Central memory CD8-positive, alpha-beta T cell (primary cell): Measurements from ENCODE around the gene WNT7B.

ENCODE experiments used
- ATAC-seq: fragments of 150-1000 bp; cut with Tn5 transposase; replicated peaks from 2 replicates; pipeline ENCODE4 v1.10.0; 2022; ENCODE audit warnings: mild to moderate bottlenecking, moderate FRiP score, moderate number of reproducible peaks; ENCODE audit not compliant: poor library complexity, severe bottlenecking; ENCODE audit errors: extremely low read depth
- DNase-seq, 2 donors: peaks; one replicate each; pipeline ENCODE4 v3.0.0; 2021; ENCODE audit warnings: low spot score in 2 of 2
- H3K27ac Mint-ChIP-seq: one replicate; pipeline ENCODE4 v1.8.0; 2022; ENCODE audit warnings: low read depth, mild to moderate bottlenecking, moderate library complexity, mixed read lengths
- H3K27me3 Mint-ChIP-seq: one replicate; pipeline ENCODE4 v1.8.0; 2022; ENCODE audit warnings: mixed read lengths
- H3K36me3 Mint-ChIP-seq: one replicate; pipeline ENCODE4 v1.8.0; 2022; ENCODE audit warnings: mild to moderate bottlenecking, moderate library complexity, mixed read lengths; ENCODE audit not compliant: insufficient read depth
- H3K4me1 Mint-ChIP-seq: one replicate; pipeline ENCODE4 v1.8.0; 2022; ENCODE audit warnings: mixed read lengths
- H3K4me3 Mint-ChIP-seq: one replicate; pipeline ENCODE4 v1.8.0; 2022; ENCODE audit warnings: mild to moderate bottlenecking, moderate library complexity, mixed read lengths
- H3K9me3 Mint-ChIP-seq: one replicate; pipeline ENCODE4 v1.8.0; 2022; ENCODE audit warnings: mixed read lengths

The WNT7B gene

DNA sequence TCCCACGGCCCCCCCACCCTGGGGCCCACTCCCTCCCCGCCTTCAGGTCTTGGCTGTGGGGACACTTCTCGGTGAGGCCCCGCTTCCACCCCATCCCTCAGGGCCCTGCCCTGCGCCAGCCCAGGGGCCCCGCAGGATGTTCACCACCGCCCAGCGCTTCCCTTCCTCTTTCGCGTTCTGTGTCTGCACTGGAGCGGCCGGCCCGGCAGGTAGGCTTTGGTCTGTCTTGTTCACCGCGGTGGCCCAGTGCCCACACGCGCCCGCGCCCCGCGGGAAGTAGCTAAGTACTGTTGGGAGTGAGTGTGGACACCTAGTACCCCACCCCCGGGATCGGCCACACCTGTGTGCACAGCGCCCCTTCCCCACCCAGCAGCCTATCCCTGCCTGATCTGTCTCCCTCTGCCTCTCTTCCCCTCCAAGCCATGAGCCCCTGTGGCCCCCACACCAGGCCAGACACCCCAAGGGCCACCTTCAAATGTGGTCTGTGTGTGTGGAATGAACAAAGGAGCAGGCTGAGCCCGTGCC, 85.4 kb downstream of the WNT7B start:
- peaks cover 2% of the 10 kb centered on the region for H3K27me3 Mint-ChIP-seq
- no peak for DNase-seq
- ATAC-seq = no peak
- no peaks in the 10 kb centered on the region for H3K4me1 Mint-ChIP-seq
- H3K9me3 Mint-ChIP-seq = no peaks in the 10 kb centered on the region
- H3K27ac Mint-ChIP-seq = no peak overlapping the region
- H3K4me3 Mint-ChIP-seq = no peak overlapping the region
- H3K36me3 Mint-ChIP-seq = peaks cover 2% of the 10 kb centered on the region

DNA sequence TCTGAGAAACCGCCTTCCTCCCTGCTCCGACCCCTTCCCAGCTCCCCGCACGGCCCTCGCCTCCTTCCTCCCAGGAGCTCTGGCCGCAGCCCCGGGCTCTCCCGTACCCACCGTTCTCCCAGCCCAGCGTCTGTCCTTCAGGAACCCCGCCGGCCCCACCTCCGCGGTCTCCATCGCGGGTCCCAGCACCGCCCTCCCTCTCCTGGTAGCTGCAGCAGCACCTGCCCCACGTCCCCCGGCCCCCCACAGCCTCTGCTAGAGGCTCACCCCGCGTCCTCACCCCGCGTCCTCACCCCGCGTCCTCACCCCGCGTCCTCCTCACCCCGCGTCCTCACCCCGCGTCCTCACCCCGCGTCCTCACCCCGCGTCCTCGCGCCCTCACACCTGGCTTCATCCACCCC, 85.9 kb downstream of the WNT7B start:
- H3K27ac Mint-ChIP-seq = no peak overlapping the region

DNA sequence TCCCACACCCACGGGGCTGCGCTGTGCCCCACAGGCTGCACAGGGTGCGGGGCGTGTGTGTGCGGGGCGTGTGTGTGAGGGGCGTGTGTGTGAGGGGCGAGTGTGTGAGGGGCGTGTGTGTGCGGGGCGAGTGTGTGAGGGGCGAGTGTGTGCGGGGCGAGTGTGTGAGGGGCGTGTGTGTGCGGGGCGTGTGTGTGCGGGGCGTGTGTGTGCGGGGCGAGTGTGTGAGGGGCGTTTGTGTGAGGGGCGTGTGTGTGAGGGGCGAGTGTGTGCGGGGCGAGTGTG, 86.7 kb downstream of the WNT7B start:
- H3K27me3 Mint-ChIP-seq = peaks cover 12% of the 10 kb centered on the region
- no peak overlapping the region for H3K27ac Mint-ChIP-seq
- peaks cover 2% of the 10 kb centered on the region for H3K36me3 Mint-ChIP-seq
- DNase-seq (no peak), ATAC-seq (no peak)
- no peak overlapping the region for H3K4me3 Mint-ChIP-seq
- no peaks in the 10 kb centered on the region for H3K9me3 Mint-ChIP-seq
- H3K4me1 Mint-ChIP-seq = no peaks in the 10 kb centered on the region

More for the DNA sequence above, 85.9 kb downstream of the WNT7B start:
- H3K4me1 Mint-ChIP-seq = no peaks in the 10 kb centered on the region
- DNase-seq (no peak), ATAC-seq (no peak)
- H3K27me3 Mint-ChIP-seq = peaks cover 8% of the 10 kb centered on the region
- H3K9me3 Mint-ChIP-seq = no peaks in the 10 kb centered on the region
- peaks cover 2% of the 10 kb centered on the region for H3K36me3 Mint-ChIP-seq
- no peak overlapping the region for H3K4me3 Mint-ChIP-seq

DNA sequence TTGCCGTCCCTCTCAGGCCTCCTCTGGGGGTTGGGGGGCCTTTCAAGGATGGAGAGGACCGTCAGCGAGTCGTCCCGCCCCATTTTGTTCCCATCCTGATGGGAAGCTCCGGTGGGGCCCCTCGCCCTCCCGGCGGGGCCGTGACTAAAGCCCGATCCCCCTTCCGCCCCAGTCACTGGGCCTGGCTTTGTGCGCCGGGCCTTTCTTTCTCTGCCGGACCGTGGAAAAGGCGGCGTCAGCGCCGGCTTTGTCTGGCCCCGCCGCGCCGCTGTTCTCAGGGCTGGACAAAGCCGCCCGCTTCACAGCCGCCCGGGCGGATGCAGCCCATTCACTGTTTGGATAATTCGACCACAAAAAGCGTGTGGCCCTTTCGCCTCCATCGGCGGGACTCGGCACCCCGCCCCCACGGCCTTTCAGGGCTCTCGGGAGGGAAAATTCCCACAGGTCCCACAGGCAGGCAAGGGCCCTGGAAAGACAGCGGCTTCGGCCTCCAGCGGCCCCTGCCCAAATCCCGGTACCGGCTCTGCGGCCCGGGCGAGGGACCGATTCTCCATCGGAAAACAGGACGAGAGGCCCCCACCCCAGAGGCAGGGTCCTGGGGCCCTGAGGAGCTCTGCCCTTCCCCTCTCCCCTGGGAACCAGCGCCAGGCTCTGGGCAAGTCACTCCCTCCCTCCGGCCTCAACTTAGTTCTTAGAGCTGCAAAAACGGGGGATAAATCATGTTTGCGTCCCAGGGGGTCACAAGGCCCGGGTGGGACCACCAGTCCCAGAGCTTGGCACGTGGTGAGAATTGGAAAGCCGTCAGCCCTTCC, 87.2 kb downstream of the WNT7B start:
- Mint-ChIP-seq H3K27me3 (peaks cover 12% of the 10 kb centered on the region), H3K9me3 (no peaks in the 10 kb centered on the region), H3K27ac (no peak overlapping the region), H3K36me3 (peaks cover 2% of the 10 kb centered on the region), H3K4me3 (no peak overlapping the region), H3K4me1 (no peaks in the 10 kb centered on the region)
- no peak for DNase-seq
- ATAC-seq = no peak

DNA sequence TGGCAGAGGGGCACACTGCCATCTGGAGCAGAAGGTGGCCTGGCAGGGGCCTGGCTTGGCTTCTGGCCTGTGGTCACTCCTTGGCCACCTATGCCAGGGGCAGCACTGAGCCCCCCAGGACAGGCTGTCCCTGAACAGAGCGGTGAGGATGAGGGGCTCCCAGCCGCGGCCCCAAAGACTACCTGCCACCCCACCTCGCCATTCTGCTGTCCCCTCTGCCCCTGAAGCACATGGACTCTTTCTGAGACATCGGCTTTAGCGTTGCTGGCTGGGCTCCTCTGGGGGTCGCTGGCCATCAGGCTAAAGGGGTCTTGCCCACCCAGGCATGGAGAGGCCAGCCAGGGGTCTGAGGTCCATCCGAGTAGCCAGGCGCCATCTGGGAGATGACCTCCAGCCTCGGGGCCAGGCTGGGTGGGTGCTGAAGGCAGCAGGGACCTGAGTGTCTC, 87.8 kb downstream of the WNT7B start:
- H3K27me3 Mint-ChIP-seq = peaks cover 12% of the 10 kb centered on the region
- peaks cover 2% of the 10 kb centered on the region for H3K36me3 Mint-ChIP-seq
- DNase-seq (no peak), ATAC-seq (no peak)
- H3K4me3 Mint-ChIP-seq = no peak overlapping the region
- no peaks in the 10 kb centered on the region for H3K9me3 Mint-ChIP-seq
- H3K4me1 Mint-ChIP-seq = no peaks in the 10 kb centered on the region
- H3K27ac Mint-ChIP-seq = no peak overlapping the region

DNA sequence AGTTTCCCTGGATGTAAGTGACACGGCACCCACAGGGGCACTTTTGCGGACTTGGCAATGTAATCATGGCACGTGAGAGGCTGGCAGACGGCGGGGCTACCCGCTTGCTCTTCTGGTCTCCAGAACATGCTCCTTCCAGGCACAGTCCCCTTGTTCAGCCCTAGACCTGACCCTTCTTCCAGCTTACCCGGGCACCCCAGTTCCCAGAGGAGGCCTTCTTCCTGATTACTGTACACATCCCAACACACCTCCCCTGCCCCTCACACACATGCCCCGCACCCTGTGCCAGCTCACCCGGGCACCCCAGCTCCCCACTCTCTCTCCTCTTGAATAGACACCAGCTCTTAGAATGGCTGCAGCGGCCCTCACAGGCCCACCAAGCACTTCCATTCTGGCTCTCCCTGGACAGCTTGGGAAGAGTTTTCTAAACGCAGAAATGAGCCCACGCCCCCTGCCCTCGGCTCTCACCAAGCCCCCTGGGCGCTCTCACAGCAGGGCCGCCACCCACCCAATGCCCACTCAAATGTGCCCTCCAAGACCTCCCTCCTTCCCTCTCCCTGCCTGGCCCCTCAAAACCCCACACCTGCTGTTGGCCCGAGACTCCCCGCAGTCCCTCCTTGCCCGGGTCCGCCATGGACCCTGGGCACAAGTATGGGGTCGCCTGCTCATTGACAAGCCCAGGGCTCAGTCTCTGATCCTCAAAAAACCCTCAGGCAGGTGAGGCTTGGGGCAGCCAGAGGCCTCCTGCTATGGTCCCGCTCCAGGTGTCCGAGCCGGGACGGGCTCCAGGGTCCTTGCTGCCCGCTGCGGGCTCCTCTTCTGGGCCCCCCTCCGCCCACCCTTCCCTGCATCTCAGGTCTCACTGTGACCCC, 88.5 kb downstream of the WNT7B start:
- no peak overlapping the region for H3K4me3 Mint-ChIP-seq
- DNase-seq (no peak), ATAC-seq (no peak)
- H3K27ac Mint-ChIP-seq = no peak overlapping the region
- no peaks in the 10 kb centered on the region for H3K4me1 Mint-ChIP-seq
- H3K9me3 Mint-ChIP-seq = no peaks in the 10 kb centered on the region
- peaks cover 12% of the 10 kb centered on the region for H3K27me3 Mint-ChIP-seq
- peaks cover 2% of the 10 kb centered on the region for H3K36me3 Mint-ChIP-seq

DNA sequence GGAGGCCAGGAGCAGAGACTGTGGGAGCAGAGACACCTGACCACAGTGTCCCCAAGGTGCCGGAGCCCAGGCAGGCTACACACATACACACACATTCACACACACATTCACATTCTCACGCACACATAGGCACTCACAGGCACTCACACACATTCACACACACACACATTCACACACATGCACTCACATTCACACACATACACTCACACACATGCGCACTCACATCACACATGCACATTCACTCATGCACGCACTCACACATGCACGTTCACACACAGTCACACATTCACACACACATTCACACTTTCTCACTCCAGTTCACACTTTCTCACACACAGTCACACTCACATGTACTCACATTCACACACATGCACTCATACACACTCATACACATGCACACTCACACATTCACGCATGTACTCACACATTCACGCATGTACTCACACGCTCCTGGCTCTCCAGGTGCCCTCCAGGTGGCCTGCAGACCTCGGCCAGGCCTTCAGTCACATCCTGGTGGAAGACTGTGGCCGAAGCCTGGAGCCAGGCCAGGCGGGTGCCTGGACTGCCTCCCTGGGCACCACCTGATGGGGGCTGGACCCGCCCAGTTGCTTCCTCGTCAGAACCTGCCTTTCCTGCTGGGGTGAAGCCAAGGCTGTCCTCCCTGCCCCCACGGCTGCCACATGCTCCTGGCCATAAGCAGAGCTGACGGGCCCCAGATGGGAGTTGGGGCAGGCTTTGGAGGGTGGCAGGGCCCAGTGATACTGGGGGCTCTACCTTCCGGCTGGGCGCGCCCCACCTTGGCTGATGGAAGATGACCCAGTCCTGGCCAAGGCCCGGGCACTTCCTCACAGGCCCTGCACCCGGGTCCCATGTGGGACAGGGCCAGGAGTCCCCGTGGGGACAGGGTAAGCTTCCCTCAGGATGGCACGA, 89.5 kb downstream of the WNT7B start:
- ATAC-seq (no peak), DNase-seq (no peak)
- Mint-ChIP-seq H3K27me3 (peaks cover 17% of the 10 kb centered on the region), H3K4me3 (no peak overlapping the region), H3K4me1 (no peaks in the 10 kb centered on the region), H3K9me3 (no peaks in the 10 kb centered on the region), H3K27ac (no peak overlapping the region), H3K36me3 (peaks cover 2% of the 10 kb centered on the region)

DNA sequence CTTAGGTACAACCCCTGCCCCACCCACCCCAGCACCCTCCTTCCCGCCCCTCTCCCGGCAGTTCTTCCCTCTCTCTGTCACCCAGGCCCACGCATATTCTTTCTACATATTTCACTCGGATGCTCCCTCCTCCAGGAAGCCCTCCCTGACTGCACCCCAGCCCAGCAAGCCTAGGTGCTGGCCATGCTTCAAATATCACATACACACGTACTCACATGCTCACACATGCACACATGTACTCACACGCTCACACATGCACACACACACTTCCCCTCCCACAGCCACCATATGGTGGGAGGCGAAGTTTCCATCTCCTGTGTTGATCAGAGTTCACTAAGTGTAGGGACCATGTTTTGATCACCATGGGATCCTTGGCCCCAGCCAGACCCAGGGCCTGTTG, 90.4 kb downstream of the WNT7B start:
- Mint-ChIP-seq H3K27ac (no peak overlapping the region), H3K4me3 (no peak overlapping the region), H3K27me3 (peaks cover 21% of the 10 kb centered on the region), H3K4me1 (no peaks in the 10 kb centered on the region), H3K9me3 (no peaks in the 10 kb centered on the region), H3K36me3 (peaks cover 3% of the 10 kb centered on the region)
- ATAC-seq = no peak
- no peak for DNase-seq

DNA sequence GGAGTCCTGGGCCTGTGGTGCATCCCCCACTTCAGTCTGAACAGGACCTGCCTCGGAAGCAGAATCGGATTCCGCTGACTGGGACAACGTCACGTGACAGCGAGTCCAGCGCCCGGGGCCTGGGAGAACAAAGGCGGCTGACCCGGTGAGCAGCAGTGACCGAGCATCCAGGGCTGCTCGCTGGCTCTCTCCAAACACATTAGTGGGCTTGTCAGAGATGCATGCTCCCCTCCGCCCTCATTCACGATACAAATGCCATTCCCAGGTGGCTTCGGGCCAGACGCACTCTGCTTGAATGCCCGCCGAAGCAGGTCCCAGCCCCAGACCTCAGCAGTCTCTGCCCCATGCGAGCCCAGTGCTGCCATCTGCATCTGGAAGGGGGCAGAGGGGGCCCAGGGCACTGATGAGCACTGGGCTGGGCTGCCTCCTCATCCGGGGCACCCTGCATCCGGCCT, 91.0 kb downstream of the WNT7B start:
- no peaks in the 10 kb centered on the region for H3K9me3 Mint-ChIP-seq
- H3K27ac Mint-ChIP-seq = no peak overlapping the region
- H3K36me3 Mint-ChIP-seq = peaks cover 3% of the 10 kb centered on the region
- H3K27me3 Mint-ChIP-seq = peaks cover 21% of the 10 kb centered on the region
- ATAC-seq = no peak
- H3K4me3 Mint-ChIP-seq = no peak overlapping the region
- H3K4me1 Mint-ChIP-seq = no peaks in the 10 kb centered on the region
- DNase-seq = no peak

DNA sequence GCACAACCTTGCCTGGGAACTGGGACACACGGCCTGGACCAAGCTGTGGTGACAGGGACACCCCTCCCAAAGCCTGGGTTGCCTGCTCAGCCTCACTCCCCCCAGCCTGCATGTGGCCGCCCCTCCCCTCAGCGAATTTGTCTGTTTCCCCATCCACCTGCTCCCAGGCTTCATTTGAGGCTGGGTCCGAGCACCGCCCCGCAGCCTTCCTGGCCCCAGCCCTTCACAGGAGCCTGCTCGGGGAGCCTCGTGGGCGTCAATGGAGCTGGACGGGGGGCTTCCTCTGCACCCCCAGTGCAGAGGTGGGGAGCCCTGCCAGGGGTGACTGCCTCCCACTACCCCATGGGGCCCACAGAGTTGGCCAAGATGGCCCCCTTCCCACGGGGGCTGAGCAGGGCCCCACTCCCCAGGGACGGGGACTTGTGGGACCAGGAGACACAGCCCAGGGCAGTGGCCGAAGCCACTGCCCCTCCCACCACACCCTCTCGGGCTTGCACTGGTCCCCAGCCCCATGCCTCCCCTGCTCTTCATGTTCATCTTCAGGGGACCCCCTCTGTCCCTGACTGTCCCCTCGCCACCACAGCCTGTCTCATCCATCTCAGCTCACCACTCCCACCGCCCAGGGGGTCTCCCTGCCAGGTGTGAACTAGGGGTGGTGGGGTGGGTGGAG, 91.7 kb downstream of the WNT7B start:
- H3K4me1 Mint-ChIP-seq = no peaks in the 10 kb centered on the region
- ATAC-seq (no peak), DNase-seq (no peak)
- peaks cover 3% of the 10 kb centered on the region for H3K36me3 Mint-ChIP-seq
- H3K27ac Mint-ChIP-seq = no peak overlapping the region
- peaks cover 26% of the 10 kb centered on the region for H3K27me3 Mint-ChIP-seq
- H3K9me3 Mint-ChIP-seq = no peaks in the 10 kb centered on the region
- no peak overlapping the region for H3K4me3 Mint-ChIP-seq

DNA sequence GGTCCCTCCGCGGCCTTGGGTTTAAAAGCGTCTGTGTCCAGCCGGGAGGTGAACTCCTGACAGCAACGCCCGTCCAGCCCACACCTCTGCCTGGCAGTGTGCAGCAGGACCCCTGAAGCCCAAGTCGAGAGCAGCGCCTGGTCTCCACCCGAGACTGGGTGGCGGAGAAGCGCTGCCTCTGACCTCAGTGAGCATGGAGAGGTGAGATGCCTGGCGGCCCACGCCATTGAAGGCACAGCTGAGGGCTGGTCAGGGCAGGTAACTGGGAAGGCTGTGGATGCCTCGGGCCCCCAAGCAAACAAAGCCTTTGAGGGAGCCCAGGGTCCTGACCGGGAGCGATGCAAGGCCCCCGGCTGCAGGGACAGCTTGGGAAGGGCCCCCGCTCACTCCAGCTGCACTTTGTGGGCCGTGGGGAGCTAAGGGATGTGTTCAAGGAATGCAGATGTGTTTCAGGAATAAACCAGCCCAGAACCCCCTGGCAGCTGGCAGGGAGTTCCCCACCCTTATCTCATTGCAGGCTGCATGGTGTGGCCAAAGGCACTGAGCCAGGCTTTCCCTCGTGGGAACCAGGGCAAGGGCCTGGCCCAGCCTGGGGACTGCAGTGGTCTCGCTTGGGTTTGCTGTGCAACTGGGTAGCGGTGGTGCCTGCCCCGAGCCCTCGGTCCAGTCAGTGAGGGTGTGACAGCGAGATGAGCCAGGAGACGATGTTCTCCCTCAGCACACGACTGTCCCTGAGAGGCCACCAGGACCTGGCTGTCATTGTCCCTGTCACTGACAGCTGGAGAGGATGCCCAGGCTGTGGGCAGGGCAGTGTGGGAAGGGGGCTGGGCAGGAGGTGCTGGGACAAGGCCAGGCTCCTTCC, 92.5 kb downstream of the WNT7B start:
- H3K36me3 Mint-ChIP-seq = peaks cover 1% of the 10 kb centered on the region
- no peak overlapping the region for H3K4me3 Mint-ChIP-seq
- no peaks in the 10 kb centered on the region for H3K9me3 Mint-ChIP-seq
- H3K4me1 Mint-ChIP-seq = no peaks in the 10 kb centered on the region
- DNase-seq (no peak), ATAC-seq (no peak)
- H3K27ac Mint-ChIP-seq = no peak overlapping the region
- H3K27me3 Mint-ChIP-seq = peaks cover 35% of the 10 kb centered on the region
